Astrocyte of the spinal cord (primary cell): ENCODE data around the gene ENTPD8.

Experiments used
- DNase-seq: peaks from one replicate; pipeline ENCODE4 v3.0.0; 2011; ENCODE audit warnings: low read depth, low spot score
- H3K4me3 ChIP-seq: 2 replicates; pipeline ENCODE4 v1.5.1; 2011; ENCODE audit warnings: low read depth, mild to moderate bottlenecking, low read length, moderate library complexity
- in situ Hi-C: cut with HindIII; loops from 2 replicates; pipeline ENCODE4 v1.10.0; 2017; ENCODE audit warnings: low sequenced_read_pairs
- TF ChIP-seq, protein P1 (sequence below): IDR thresholded peaks from 2 replicates; pipeline ENCODE4 v1.5.1; 2012; ENCODE audit warnings: low read depth, mild to moderate bottlenecking, low read length, inconsistent platforms

ENTPD8 gene

DNA sequence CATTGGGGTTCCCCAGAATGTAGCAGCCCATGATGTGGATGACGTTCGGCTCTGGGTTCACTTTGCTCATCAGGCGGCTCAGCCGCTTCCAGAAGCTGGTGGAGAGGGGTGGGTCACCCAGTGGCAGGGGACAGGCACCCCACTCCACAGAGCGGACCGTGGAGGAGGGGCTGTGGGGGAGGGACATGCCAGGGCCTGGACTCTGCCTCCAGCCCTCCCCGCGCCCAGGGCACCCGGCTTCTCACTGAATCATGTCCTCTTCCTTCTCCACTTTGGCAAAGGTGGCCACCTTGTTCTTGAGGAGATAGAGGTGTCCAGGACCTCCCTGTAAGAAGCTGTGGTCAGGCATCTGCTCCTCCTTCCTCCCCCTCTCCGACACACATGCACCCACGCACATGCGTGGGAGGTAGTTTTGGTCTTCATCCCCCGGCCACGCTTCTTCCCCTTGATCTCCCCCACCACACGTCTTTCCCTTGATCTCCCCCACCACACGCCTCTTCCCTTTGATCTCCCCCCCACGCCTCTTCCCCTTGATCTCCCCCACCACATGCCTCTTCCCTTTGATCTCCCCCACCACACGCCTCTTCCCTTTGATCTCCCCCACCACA, 8.9 kb upstream of the ENTPD8 start:
- DNase-seq: no peak
- H3K4me3 ChIP-seq: no peak overlapping the region
- TF ChIP-seq, protein P1, sequence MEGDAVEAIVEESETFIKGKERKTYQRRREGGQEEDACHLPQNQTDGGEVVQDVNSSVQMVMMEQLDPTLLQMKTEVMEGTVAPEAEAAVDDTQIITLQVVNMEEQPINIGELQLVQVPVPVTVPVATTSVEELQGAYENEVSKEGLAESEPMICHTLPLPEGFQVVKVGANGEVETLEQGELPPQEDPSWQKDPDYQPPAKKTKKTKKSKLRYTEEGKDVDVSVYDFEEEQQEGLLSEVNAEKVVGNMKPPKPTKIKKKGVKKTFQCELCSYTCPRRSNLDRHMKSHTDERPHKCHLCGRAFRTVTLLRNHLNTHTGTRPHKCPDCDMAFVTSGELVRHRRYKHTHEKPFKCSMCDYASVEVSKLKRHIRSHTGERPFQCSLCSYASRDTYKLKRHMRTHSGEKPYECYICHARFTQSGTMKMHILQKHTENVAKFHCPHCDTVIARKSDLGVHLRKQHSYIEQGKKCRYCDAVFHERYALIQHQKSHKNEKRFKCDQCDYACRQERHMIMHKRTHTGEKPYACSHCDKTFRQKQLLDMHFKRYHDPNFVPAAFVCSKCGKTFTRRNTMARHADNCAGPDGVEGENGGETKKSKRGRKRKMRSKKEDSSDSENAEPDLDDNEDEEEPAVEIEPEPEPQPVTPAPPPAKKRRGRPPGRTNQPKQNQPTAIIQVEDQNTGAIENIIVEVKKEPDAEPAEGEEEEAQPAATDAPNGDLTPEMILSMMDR: no peak
- in situ Hi-C loops: no loop called here

DNA sequence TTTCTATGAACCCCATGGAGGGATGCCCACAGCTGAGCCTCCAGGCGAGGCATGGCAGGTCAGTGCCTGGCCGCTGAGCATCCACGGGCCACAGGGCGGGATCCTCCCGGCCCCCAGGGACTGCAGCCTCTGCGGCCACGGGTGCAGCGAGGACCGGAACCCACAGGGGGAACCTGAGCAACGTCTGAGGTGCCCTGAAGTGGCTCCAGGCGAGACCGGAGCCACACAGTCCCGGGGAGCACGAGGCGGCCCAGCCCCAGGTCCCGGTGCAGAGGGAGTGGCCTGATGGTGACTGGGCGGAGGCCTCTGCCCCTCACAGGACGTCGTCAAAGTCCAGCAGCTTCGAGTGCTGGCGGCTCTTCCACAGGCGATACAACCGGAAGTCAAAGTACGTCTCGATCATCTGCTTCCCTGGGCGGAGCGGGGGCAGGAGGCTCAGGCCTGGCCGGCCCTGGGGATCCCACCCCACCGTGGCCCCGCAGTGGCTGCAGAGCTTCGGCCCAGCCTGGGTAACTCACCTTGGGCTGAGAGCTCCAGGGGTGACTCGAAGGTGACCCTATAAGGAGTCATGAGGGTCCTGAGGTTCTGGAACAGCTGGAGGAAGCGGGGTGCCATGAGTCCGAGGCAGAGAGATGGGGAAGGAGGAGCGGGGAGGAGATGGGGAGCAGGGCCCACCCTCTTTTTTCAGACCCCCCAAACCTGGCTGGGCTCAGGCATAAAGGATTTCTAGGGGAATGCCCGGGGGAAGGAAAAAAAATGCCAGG, 8.1 kb upstream of the ENTPD8 start:
- in situ Hi-C loops: no loop called here
- TF ChIP-seq, protein P1: no peak
- no peak overlapping the region for H3K4me3 ChIP-seq
- no peak for DNase-seq

DNA sequence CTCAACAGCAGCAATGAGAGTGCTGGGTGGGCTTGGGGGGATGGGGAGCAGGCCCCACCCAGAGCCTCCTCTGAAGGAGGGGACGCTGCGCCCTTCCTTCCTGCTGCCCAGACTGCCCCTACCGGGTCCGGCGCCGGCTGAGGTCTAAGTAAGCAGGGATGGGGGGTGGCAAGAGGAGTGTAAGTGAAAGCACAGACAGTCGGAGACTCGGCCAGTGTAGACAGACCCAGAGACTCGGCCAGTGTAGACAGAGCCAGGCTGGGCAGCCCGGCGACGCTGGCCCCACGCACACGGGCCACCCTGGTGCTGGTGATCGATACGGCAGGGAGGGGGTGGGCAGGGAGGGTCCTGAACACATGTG, 7.4 kb upstream of the ENTPD8 start:
- in situ Hi-C loops: no loop called here
- no peak overlapping the region for H3K4me3 ChIP-seq

DNA sequence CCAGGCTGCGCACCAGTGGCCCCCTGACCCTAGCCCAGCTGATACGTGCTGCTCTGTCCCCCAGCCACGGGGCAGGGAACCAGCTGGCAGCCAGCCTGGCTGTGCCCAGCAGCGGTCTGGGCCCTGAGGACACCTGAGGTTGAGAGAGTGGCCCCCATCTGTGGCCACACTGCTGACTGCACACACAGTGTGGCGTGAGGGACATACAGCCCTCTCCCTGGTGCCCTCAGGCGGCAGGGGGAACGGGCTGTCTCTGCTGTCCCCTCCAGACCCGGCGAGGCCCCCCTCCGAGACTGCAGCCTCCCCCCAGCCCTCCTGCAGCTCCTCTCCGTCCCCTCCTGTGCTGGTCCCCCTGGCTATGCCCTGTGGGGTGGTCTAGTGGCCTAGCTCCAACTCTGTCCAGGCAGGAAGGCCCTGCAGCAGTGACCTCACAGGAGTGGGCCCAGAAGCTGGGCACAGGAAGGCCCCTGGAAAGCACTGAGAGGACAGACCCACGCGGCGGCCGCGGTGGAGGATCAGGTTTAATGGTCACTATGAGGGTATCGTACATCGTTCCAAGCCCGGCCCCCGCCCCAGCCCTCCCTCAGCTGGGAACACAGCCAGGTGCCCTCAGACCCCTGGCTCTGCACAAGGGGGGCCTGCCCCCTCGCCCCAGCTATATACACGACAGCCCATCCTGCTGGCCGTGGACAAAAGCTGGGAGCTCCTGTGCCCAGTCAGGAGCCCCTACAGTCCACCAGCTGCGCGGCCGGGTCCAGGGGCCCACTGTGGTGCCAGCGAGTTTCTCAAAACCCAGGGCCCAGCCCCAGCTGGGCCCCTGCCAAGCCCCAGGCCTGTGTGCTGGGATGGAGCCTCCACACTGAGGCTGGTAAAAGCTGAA, 6.8 kb upstream of the ENTPD8 start:
- DNase-seq: no peak
- no peak overlapping the region for H3K4me3 ChIP-seq
- in situ Hi-C loops: no loop called here
- TF ChIP-seq, protein P1: no peak

More for the DNA sequence above, 7.4 kb upstream of the ENTPD8 start:
- TF ChIP-seq, protein P1: no peak
- no peak for DNase-seq

DNA sequence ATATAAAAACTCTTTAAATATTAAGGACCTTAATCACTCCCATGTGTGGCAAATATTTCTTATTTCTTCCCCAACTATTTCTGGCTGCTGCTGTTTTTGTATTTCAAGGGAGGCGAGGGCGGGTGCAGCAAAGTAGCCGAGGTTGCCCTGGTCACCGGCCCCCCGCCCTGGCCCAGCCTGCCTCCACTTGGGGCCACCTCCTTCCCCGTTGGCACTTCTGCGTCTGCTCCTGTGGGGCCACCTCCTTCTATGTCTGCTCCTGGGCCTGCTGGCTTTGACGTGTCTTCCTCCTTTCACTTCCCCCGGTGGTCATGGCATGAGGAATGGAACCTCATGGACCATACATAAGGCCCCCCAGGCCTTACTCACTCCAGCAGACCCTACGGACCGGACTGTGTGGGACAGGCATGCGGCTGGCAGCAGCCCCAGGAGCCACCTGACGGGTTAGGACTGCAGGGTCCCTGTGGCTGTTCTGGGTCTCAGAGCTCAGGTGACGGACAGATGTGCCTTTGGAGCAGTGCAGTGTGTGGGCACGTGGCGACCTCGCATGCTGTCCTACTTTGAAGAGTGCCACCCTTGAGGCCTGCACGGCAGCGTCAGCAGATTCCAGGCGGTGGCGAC, 5.8 kb upstream of the ENTPD8 start:
- TF ChIP-seq, protein P1: no peak
- no peak for DNase-seq
- in situ Hi-C loops: no loop called here
- H3K4me3 ChIP-seq: no peak overlapping the region

DNA sequence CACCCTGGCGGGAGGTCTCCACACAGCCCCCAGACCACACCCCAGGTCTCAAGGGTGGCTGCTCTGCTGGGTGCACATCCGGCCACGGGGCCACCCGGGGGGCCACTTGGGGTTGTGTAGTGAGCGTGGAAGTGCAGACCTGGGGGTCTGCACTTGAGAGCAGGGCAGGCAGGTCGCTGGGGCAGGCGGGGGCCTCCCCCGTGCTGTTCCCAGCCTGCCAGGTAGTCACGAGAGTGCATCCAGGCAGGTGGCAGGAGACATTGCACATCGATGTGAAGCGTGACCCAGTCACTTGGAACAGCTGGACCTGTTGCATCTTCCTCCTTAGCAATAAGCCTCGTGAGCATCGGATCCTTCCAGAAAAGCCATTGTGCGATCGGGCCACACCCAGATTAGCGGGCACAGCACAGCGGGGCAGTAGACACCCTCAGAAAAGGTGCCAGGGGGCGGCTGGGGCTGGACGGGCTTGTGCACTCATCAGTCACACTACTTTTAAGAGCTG, 4.8 kb upstream of the ENTPD8 start:
- no peak for DNase-seq
- in situ Hi-C loops: no loop called here
- H3K4me3 ChIP-seq: no peak overlapping the region
- TF ChIP-seq, protein P1: no peak
